GM12873 (cell line): ENCODE results near the gene OXCT2.
A peak's percentile ranks its signal among the peaks of the same experiment; 100 is the strongest.

ENCODE experiments used
- TF ChIP-seq, protein P1 (sequence below): IDR thresholded peaks from 2 replicates; pipeline ENCODE4 v1.5.1; 2012; ENCODE audit warnings: low read depth, mild to moderate bottlenecking, moderate library complexity, low read length, control low read depth; ENCODE audit not compliant: insufficient read depth; ENCODE audit errors: missing control alignments

Gene OXCT2

DNA sequence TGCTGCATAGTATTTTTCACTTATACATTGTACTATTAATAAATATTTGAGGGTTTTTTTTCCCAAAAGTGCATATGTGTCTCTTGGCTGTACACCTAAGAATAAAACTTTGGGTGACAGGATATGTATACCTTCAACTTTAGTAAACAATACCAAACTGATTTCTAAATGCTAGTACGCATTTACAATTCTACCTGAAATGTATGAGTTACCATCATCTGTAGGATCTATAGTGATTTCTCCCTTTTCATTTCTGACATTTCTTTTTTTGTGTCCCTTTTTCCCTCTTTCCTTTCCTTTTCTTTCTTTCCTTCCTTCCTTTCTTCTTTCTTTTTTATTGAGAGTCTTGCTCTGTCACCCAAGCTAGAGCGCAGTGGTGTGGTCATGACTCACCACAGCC, 34.2 kb upstream of the OXCT2 start:
- TF ChIP-seq, protein P1, sequence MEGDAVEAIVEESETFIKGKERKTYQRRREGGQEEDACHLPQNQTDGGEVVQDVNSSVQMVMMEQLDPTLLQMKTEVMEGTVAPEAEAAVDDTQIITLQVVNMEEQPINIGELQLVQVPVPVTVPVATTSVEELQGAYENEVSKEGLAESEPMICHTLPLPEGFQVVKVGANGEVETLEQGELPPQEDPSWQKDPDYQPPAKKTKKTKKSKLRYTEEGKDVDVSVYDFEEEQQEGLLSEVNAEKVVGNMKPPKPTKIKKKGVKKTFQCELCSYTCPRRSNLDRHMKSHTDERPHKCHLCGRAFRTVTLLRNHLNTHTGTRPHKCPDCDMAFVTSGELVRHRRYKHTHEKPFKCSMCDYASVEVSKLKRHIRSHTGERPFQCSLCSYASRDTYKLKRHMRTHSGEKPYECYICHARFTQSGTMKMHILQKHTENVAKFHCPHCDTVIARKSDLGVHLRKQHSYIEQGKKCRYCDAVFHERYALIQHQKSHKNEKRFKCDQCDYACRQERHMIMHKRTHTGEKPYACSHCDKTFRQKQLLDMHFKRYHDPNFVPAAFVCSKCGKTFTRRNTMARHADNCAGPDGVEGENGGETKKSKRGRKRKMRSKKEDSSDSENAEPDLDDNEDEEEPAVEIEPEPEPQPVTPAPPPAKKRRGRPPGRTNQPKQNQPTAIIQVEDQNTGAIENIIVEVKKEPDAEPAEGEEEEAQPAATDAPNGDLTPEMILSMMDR = no peak

DNA sequence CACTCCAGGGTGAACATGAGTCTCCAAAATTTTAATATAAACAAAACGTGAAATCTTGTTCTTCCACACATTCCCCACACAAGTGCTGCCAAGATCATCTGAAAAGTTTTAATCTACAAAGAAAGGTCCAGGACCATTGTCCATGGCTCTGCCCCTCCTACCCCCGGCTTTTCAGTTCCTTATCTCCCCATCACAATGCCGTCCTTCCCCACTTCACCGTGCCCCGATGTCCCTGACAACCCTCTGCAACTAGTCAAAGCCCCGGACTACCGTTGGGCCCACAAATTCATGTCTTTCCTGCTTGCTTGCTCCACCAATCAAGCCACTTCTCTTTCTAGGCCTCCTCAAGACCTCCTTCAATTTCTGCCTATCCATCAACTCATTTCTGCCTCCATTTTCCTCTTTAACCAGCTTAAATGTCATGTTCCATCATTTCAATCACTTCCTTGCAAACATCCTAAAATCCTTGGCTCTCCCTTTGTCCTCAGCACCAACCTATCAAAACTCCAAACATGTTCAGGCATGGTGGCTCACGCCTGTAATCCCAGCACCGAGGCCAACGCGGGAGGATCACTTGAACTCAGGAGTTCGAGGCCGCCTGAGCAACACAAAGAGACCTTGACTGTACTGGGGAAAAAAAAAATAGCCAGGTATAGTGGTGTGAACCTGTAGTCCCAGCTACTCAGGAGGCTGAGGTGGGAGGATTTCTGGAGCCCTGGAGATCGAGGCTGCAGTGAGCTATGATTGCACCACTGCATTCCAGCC, 31.5 kb upstream of the OXCT2 start:
- TF ChIP-seq, protein P1 = no peak

DNA sequence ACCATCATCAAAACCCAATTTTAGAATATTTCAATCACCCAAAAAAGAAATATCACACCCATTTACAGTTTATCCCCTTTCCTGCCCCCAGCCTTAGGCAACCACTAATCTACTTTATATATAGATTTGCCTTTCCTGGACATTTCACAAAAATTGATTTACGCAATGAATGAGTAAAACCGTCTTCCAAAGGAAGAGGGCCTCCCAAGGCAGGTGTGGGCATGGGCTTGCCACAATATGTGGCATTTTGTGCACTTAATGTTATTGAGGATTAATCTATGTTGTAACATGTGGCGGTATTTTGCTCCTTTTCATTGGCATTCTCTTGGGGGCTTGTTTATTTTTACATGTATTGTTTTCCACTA, 29.3 kb upstream of the OXCT2 start:
- TF ChIP-seq, protein P1 = no peak

DNA sequence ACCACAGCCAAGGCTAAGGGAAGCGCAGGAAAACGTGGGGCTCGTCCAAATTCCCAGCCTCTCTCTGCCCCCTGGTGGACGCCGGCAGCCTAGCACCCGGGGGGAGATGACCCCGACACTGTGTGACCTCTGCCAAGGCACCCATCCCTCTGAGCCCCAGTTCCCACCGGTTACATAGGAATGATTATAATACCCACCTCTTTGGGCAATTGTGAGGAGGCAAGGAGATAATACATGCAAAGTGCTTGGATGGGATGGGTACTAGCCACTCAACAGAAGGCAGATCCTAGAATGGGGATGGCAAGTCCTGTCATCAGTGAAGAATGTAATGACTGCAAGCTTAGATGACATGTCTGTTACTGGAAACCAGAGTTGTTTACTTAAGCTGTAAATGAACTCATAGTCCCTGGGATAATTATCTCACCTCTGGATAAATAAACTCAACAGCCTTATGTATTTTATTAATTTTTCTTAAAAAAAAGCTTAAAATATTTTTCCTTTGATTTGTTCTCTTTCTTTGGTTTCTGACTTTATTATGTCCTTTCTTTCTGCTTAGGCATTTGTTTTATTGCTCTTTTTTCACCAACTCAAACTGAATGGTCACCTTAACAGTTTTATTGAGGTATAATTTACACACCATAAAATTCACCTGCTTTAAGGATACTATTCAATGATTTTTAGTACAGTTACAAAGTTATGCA, 28.8 kb upstream of the OXCT2 start:
- TF ChIP-seq, protein P1 = peak; percentile 90

DNA sequence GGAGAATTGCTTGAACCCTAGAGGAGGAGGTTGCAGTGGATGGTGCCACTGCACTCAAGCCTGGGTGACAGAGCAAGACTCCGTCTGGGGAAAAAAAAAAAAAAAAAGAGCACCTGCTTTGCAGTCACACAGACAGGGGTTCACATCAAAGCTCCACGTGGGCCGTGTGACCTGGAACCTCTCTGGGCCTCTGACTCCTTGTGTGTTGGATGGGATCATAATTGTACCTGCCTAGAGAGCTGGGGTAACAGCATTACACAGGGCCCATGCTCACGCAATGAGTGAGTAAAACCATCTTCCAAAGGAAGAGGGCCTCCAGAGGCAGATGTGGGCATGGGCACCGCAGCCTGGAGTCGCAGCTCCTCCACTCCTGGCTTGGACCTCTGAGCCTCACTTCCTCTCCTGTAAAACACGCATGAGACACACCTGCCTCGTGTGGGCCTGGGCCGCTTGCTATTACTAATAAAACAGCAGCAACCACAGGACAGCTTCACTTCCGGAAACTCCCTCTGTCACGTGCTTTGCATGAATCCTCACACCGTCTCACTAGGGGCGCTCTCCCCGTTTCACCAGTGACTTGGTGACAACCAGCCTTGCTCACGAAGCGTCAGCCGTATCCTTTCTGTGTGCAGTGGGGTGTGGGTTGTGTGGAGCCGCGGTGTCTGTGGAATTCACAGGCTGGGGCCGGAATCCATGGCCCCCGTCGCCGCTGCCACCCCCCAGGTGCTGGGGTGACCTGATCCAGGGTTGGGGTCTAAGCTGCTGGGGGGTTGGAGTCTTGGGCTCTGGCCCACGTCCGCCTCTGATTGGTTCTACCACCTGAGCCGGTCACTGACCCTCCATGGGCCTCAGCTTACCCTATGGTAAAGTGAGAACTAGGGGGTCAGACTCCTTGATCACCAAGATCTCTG, 28.0 kb upstream of the OXCT2 start:
- TF ChIP-seq, protein P1 = peak; percentile 67

DNA sequence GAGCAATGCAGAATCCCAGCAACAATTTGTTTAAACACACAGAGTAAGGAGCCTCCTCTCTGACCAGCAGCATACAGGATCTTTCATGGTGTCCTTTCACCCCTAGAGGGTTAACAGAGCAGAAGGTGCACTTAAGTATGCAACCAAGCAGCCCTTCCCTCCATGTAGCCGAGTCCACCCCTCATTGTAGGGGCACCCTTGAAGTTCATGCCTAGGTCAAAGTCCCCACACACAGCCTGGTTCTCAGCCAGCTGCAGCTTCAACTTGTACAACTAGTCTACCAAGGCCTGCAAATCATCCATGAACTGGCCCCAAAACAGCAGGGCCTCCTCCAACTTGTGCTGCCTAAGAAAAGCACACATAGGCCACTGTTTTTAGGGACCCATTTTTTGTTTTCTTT, 24.5 kb upstream of the OXCT2 start:
- TF ChIP-seq, protein P1 = no peak

DNA sequence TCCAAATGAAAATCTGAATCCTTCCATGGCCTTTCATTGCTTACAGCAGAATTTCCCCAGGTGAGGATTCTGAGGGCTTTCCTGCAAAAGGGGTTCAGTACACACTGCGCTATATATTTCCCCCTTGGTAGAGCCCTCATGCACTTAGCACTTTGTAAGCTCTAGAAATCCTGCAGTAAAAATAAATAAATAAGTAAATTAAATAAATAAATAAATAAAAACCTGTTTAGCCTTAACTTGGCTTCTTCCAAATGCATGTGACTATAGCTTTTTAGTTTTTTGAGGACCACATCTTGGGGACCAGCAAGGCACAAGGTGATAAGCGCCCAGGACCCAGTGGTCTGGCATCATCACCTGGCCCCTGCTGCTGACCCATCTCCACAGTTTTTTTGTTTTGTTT, 20.7 kb upstream of the OXCT2 start:
- TF ChIP-seq, protein P1 = no peak
